Measurements from ENCODE around the gene STIM1. TPM values are rescaled to one million over a fixed set of nuclear protein-coding genes. Genes with fewer than 3 reads are reported as not detected.

The STIM1 gene
- total RNA-seq, 1 experiment from 2014 or later = 15.2 TPM

DNA sequence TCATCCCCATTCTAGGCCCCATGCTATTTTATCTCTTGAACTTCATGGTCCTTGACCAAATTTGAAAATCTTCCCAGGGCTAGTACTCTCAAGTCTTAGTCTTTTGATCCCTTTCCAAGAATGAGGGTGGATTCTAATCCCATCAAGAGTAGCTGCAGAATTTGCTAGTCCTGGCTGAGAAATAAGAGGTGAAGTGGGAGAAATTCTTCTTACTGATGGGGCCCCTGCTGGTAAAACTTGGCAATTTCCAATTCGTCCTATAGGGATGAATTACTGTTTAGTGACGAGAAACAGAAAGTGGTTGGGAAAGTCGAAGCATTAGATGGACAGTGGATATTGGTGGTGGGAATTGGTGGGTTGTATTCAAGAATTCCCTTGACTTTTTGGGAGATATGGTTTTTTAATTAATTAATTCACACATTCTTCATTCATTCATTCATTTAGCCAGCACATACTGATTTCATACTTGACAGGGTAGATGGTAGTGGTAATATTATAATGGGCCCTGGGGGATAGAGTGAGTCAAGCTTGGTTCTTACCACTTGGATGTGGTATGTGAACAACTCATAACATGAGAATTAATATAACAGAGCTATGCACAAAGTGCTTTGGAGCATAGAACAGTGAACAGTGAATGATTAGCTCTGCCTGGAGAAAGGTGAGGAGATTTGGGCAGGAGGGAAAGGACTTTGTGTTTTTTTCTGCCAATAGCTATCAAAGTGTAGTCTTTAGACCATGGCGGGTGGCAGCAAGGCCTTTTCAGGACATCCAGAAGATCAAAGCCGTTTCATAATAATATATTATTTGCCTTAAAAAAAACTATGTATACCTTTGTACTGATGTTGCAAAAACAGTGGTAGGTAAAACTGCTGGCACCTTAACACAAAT, 103.8 kb downstream of the STIM1 start:
- H4K5ac ChIP-seq (ENCODE audit: insufficient read length, low read depth, low read length) = no peak overlapping the region
- H3K4me1 ChIP-seq (ENCODE audit: insufficient read depth, low read length) = no peaks in the 10 kb centered on the region
- Mint-ChIP-seq H3K27me3 (ENCODE audit: low read depth) (no peaks in the 10 kb centered on the region), H3K4me3 (no peak overlapping the region), H3K36me3 (ENCODE audit: insufficient read depth in 1 of 3, low read depth in 3 of 3) (no peaks in the 10 kb centered on the region), H3K4me1 (no peaks in the 10 kb centered on the region), H3K27ac (no peak overlapping the region), H3K9me3 (no peaks in the 10 kb centered on the region)
- no peaks in the 10 kb centered on the region for H3K79me2 ChIP-seq (ENCODE audit: insufficient read depth, low read length)
- H3K9ac ChIP-seq (ENCODE audit: extremely low read depth, insufficient read length, low read length) = no peak overlapping the region
- no peak overlapping the region for H2BK12ac ChIP-seq (ENCODE audit: insufficient read length, low read depth, low read length)
- H2BK15ac ChIP-seq (ENCODE audit: low read depth, low read length) = no peak overlapping the region
- no peak overlapping the region for H2BK5ac ChIP-seq (ENCODE audit: insufficient read length, low read length)
- H3K4ac ChIP-seq (ENCODE audit: low read depth, low read length) = no peak overlapping the region
- TF ChIP-seq, protein P1, sequence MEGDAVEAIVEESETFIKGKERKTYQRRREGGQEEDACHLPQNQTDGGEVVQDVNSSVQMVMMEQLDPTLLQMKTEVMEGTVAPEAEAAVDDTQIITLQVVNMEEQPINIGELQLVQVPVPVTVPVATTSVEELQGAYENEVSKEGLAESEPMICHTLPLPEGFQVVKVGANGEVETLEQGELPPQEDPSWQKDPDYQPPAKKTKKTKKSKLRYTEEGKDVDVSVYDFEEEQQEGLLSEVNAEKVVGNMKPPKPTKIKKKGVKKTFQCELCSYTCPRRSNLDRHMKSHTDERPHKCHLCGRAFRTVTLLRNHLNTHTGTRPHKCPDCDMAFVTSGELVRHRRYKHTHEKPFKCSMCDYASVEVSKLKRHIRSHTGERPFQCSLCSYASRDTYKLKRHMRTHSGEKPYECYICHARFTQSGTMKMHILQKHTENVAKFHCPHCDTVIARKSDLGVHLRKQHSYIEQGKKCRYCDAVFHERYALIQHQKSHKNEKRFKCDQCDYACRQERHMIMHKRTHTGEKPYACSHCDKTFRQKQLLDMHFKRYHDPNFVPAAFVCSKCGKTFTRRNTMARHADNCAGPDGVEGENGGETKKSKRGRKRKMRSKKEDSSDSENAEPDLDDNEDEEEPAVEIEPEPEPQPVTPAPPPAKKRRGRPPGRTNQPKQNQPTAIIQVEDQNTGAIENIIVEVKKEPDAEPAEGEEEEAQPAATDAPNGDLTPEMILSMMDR (conservative IDR thresholded peaks at IDR 0.05) = peak; percentile 58
- H3K14ac ChIP-seq (ENCODE audit: insufficient read depth, low read length) = no peak overlapping the region
- DNase-seq = no peak
- WGBS (ENCODE audit: extremely low coverage, insufficient read length, low lambda C conversion rate) = no CpG with 5 or more reads among the region's 5 CpGs
- no peak overlapping the region for H2BK120ac ChIP-seq (ENCODE audit: low read depth, low read length, poor library complexity, severe bottlenecking)
- no peak overlapping the region for H3K56ac ChIP-seq (ENCODE audit: insufficient read length, low read depth, low read length)
- H4K91ac ChIP-seq (ENCODE audit: insufficient read length, low read depth, low read length) = no peak overlapping the region
- no peaks in the 10 kb centered on the region for H3K27me3 ChIP-seq (ENCODE audit: insufficient read depth, low read length)
- H2AFZ ChIP-seq (ENCODE audit: low read length) = no peak overlapping the region
- H3K9me3 ChIP-seq (ENCODE audit: control insufficient read depth, low read depth, low read length) = no peaks in the 10 kb centered on the region
- H3K23me2 ChIP-seq (ENCODE audit: insufficient read length, low read depth, low read length, poor library complexity, severe bottlenecking) = no peaks in the 10 kb centered on the region
- no peaks in the 10 kb centered on the region for H4K20me1 ChIP-seq (ENCODE audit: control insufficient read depth, insufficient read depth, insufficient read length)
- no peaks in the 10 kb centered on the region for H3K79me1 ChIP-seq (ENCODE audit: insufficient read depth, low read depth, low read length, poor library complexity, severe bottlenecking)
- H2AK5ac ChIP-seq (ENCODE audit: insufficient read length, low read length) = no peak overlapping the region
- H2BK20ac ChIP-seq (ENCODE audit: low read depth, low read length, poor library complexity, severe bottlenecking) = no peak overlapping the region
- no peak overlapping the region for H3K4me2 ChIP-seq (ENCODE audit: insufficient read depth, insufficient read length, low read length)
- H4K8ac ChIP-seq (replicated peaks; ENCODE audit: insufficient read length, low read depth, low read length) = no peak overlapping the region
- H3K18ac ChIP-seq (ENCODE audit: insufficient read length, low read depth, low read length) = no peak overlapping the region
- H3K23ac ChIP-seq (ENCODE audit: insufficient read length, low read depth, low read length) = no peak overlapping the region
- H3T11ph ChIP-seq (ENCODE audit: low read length) = no peak overlapping the region
- H3K27ac ChIP-seq (ENCODE audit: insufficient read length, low read depth, low read length) = no peak overlapping the region

All from H9 (cell line).